Stimulated activated effector memory CD8-positive, alpha-beta T cell treated with anti-CD3 and anti-CD28 coated beads, Interleukin-12 subunit alpha, Interleukin-12 subunit beta, amount 100 ng/mL, for 72 hours (primary cell): ENCODE measurements around the gene EBPL.
"Not testable (repeated sequence)": the region's sequence is repeated elsewhere in the genome, so short reads cannot be mapped to it uniquely, and the experiment has no call there.

Source experiments
- ATAC-seq: fragments of 150-1000 bp; cut with Tn5 transposase; 2 replicates; pipeline ENCODE4 v1.10.0; 2021
- DNase-seq, 2 donors: peaks; one replicate each; pipeline ENCODE4 v3.0.0; 2021 to 2022; ENCODE audit warnings: low spot score in 2 of 2
- H3K27ac Mint-ChIP-seq: one replicate; pipeline ENCODE4 v1.8.0; 2022; ENCODE audit warnings: mild to moderate bottlenecking, mixed read lengths
- H3K36me3 Mint-ChIP-seq: one replicate; pipeline ENCODE4 v1.8.0; 2022; ENCODE audit warnings: mild to moderate bottlenecking, mixed read lengths
- H3K4me1 Mint-ChIP-seq: one replicate; pipeline ENCODE4 v1.8.0; 2022; ENCODE audit warnings: mixed read lengths
- H3K4me3 Mint-ChIP-seq: one replicate; pipeline ENCODE4 v1.8.0; 2022; ENCODE audit warnings: mild to moderate bottlenecking, mixed read lengths
- H3K9me3 Mint-ChIP-seq: one replicate; pipeline ENCODE4 v1.8.0; 2022; ENCODE audit warnings: mixed read lengths

EBPL gene

GRCh38 chr13:49690995-49691784, at the start of gene EBPL:
Gene EBPL, minus strand, starts transcription at chr13:49691486. Its CDS starts 62 bp downstream, at chr13:49691424.
- Mint-ChIP-seq H3K4me1 (peaks cover 11% of the 10 kb centered on the region), H3K4me3 (peak within 1 kb of the TSS; percentile 76), H3K36me3 (peaks cover 4% of the 10 kb centered on the region), H3K9me3 (no peaks in the 10 kb centered on the region), H3K27ac (peak within 1 kb of the TSS; percentile 43)
- peak; percentile 97 for ATAC-seq
- peak; percentile 66 to 93 for DNase-seq

DNA sequence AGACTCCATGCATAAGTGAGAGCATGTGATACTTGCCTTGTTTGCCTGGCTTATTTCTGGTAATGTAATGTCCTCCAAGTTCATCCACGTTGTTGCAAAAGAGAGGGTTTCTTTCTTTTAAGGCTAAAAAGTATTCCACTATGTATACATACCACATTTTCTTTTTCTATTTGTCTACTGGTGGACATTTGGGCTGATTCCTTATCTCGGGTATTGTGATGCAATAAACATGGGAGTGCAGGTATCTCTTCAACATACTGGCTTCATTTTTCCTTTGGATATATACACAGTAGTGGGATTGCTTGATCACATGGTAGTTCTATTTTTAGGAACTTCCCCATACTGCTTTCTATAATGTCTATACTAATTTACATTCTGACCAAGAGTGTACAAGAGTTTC, 49.6 kb upstream of the EBPL start:
- H3K9me3 Mint-ChIP-seq = no peaks in the 10 kb centered on the region
- DNase-seq (no peak), ATAC-seq (no peak)
- peaks cover 64% of the 10 kb centered on the region for H3K36me3 Mint-ChIP-seq
- no peak overlapping the region for H3K27ac Mint-ChIP-seq
- no peak overlapping the region for H3K4me3 Mint-ChIP-seq
- H3K4me1 Mint-ChIP-seq = no peaks in the 10 kb centered on the region

- DNase-seq (no peak), ATAC-seq (no peak)
- Mint-ChIP-seq H3K27ac (no peak overlapping the region), H3K36me3 (peaks cover 52% of the 10 kb centered on the region), H3K4me3 (no peak overlapping the region), H3K4me1 (no peaks in the 10 kb centered on the region), H3K9me3 (no peaks in the 10 kb centered on the region)
These were observed 48.4 kb upstream of the EBPL start for GRCh38 chr13:49739498-49740187.

- DNase-seq (no peak), ATAC-seq (no peak)
- H3K4me3 Mint-ChIP-seq = no peak overlapping the region
- no peak overlapping the region for H3K27ac Mint-ChIP-seq
- H3K9me3 Mint-ChIP-seq = no peaks in the 10 kb centered on the region
- no peaks in the 10 kb centered on the region for H3K4me1 Mint-ChIP-seq
- peaks cover 52% of the 10 kb centered on the region for H3K36me3 Mint-ChIP-seq
These were observed 42.1 kb upstream of the EBPL start for GRCh38 chr13:49733181-49733951.

GRCh38 chr13:49731766-49732165, 40.5 kb upstream of the EBPL start:
- Mint-ChIP-seq H3K27ac (no peak overlapping the region), H3K36me3 (peaks cover 68% of the 10 kb centered on the region), H3K4me1 (no peaks in the 10 kb centered on the region), H3K9me3 (no peaks in the 10 kb centered on the region), H3K4me3 (no peak overlapping the region)
- ATAC-seq (no peak), DNase-seq (no peak)

DNA sequence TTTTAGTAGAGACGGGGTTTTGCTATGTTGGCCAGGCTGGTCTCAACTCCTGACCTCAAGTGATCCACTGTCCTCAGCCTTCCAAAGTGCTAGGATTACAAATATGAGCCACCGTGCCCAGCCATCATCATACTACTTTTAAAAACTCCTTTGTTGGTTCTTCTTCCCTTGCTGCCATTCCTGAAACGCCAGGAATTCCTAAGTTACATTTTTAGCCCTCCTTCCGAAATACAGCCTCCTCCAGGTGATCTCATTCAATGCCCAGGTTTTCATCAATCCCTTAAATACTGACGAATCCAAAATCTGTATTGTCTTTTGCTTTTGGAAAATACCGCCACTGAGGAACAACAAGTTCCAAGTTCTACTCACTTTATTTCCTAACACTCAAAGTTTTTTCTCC, 25.3 kb upstream of the EBPL start:
- no peak for ATAC-seq
- no peak overlapping the region for H3K4me3 Mint-ChIP-seq
- no peak for DNase-seq
- H3K27ac Mint-ChIP-seq = no peak overlapping the region
- peaks cover 70% of the 10 kb centered on the region for H3K36me3 Mint-ChIP-seq
- no peaks in the 10 kb centered on the region for H3K4me1 Mint-ChIP-seq
- H3K9me3 Mint-ChIP-seq = peaks cover 18% of the 10 kb centered on the region

GRCh38 chr13:49714757-49715156, 23.5 kb upstream of the EBPL start:
- Mint-ChIP-seq H3K4me1 (no peaks in the 10 kb centered on the region), H3K27ac (no peak overlapping the region), H3K36me3 (peaks cover 60% of the 10 kb centered on the region), H3K9me3 (peaks cover 18% of the 10 kb centered on the region), H3K4me3 (no peak overlapping the region)
- DNase-seq (no peak), ATAC-seq (no peak)

GRCh38 chr13:49711218-49711863, 20.1 kb upstream of the EBPL start:
- Mint-ChIP-seq H3K27ac (no peak overlapping the region), H3K4me1 (no peaks in the 10 kb centered on the region), H3K9me3 (peaks cover 11% of the 10 kb centered on the region), H3K4me3 (no peak overlapping the region), H3K36me3 (peaks cover 60% of the 10 kb centered on the region)
- DNase-seq = no peak
- no peak for ATAC-seq

DNA sequence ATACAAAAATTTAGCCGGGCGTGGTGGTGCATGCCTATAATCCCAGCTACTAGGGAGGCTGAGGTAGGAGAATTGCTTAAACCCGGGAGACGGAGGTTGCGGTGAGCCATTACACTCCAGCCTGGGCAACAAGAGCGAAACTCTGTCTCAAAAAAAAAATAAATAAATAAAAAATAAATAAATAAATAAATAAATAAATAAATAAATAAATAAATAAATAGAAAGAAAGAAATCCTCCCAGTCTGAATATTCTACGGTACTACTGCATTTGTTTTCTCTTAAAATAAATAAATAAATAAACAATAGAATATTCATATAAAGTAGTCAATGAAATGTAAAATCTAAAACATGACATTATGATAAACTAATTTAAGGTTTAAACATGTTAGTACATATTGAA, 13.0 kb upstream of the EBPL start:
- not testable (repeated sequence) for DNase-seq, H3K4me3 Mint-ChIP-seq, H3K4me1 Mint-ChIP-seq, ATAC-seq, H3K27ac Mint-ChIP-seq, H3K9me3 Mint-ChIP-seq
- H3K36me3 Mint-ChIP-seq = peaks cover 89% of the 10 kb centered on the region

GRCh38 chr13:49701491-49701890, 10.2 kb upstream of the EBPL start:
- peaks cover 66% of the 10 kb centered on the region for H3K36me3 Mint-ChIP-seq

DNA sequence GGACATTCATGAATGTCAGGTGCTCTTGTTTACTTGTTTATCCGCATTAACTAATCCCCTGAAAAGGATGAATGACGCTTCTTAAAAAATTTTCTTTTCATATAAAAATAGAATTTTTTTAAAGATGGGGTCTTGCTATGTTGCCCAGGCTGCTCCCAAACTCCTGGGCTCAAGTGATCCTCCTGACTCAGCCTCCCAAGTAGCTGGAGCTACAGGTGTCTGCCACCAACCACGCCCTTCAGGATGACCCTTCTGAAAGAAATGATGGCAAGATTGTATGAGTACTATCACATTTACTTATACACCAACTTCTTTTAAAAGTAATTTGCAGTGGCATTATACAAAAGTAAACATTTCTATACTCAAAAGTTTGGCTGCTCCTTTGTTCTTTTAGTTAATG, 6.2 kb upstream of the EBPL start:
- DNase-seq (no peak), ATAC-seq (no peak)
- Mint-ChIP-seq H3K4me1 (no peaks in the 10 kb centered on the region), H3K9me3 (no peaks in the 10 kb centered on the region), H3K36me3 (peaks cover 32% of the 10 kb centered on the region), H3K27ac (no peak overlapping the region), H3K4me3 (no peak overlapping the region)

More at GRCh38 chr13:49701491-49701890, 10.2 kb upstream of the EBPL start:
- Mint-ChIP-seq H3K27ac (no peak overlapping the region), H3K4me3 (no peak overlapping the region), H3K9me3 (no peaks in the 10 kb centered on the region), H3K4me1 (no peaks in the 10 kb centered on the region)
- ATAC-seq (no peak), DNase-seq (no peak)

GRCh38 chr13:49694446-49694845, 3.2 kb upstream of the EBPL start:
- no peak overlapping the region for H3K27ac Mint-ChIP-seq
- no peaks in the 10 kb centered on the region for H3K9me3 Mint-ChIP-seq
- H3K4me1 Mint-ChIP-seq = peaks cover 6% of the 10 kb centered on the region
- no peak overlapping the region for H3K4me3 Mint-ChIP-seq
- peaks cover 5% of the 10 kb centered on the region for H3K36me3 Mint-ChIP-seq
- DNase-seq = no peak
- ATAC-seq = no peak

DNA sequence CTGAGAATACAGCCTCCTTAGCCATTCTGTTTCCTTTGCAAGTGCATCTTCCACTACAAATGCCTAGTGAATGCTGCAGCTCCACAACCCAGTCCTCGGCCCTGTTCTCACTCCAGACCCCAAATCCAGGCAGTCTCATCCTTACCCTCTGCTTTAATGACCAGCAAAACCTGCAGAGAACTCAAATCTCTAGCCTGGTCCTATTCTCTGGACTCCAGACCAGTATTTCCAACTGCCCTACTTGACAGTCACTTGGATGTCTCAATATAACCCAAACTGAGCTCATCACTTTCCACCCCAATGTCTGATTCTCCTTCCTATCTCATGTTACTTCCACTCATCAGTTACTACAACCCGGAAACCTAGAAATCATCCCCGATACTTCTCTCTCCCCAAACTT, 2.6 kb upstream of the EBPL start:
- Mint-ChIP-seq H3K9me3 (no peaks in the 10 kb centered on the region), H3K27ac (no peak overlapping the region), H3K4me3 (no peak overlapping the region), H3K4me1 (peaks cover 6% of the 10 kb centered on the region), H3K36me3 (peaks cover 2% of the 10 kb centered on the region)
- ATAC-seq (no peak), DNase-seq (no peak)

DNA sequence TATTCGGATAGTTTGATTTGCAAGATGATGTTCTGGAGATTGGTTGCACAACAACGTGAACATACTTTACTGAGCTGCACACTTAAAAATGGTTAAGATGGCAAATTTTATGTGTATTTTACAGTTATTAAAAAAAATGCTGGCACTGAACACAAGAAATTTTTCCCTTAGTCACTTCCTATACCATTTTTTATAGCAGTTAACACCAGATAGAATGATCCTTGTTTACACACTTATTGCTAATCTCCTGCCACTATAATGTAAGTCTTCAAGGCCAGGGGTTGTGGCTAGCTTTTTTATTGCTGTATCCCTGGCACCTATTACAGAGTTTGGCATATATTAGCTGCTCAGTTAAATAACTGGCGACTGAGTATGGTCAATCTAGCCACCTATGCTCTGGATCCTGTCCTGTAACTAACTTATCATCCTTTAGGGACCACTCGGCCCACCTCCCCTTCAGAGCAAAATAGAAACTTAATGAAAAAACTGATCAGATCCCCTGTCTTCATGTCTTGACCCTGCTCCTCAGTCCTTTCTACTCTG, 2.0 kb upstream of the EBPL start:
- DNase-seq (no peak), ATAC-seq (no peak)
- Mint-ChIP-seq H3K4me3 (no peak overlapping the region), H3K4me1 (peaks cover 6% of the 10 kb centered on the region), H3K27ac (no peak overlapping the region), H3K36me3 (no peaks in the 10 kb centered on the region), H3K9me3 (no peaks in the 10 kb centered on the region)
